Testis (tissue), 2 donors: ENCODE results near the gene NELL2.

Source experiments
- POLR2A ChIP-seq: fragments of 450-650 bp; IDR thresholded peaks from one replicate; pipeline ENCODE4 v1.6.1; 2017; ENCODE audit warnings: antibody characterized with exemption, mild to moderate bottlenecking, moderate library complexity
- TF ChIP-seq, protein P1 (sequence below), 3 experiments: fragments of 450-650 bp in 2 of 3; fragments of 200-600 bp in 1 of 3; sonication (generic) in 1 of 3; IDR thresholded peaks; one replicate each; pipeline ENCODE4 v1.5.1; 2016 to 2019; ENCODE audit warnings: antibody characterized with exemption in 3 of 3, mild to moderate bottlenecking in 2 of 3, moderate library complexity in 1 of 3

DNA sequence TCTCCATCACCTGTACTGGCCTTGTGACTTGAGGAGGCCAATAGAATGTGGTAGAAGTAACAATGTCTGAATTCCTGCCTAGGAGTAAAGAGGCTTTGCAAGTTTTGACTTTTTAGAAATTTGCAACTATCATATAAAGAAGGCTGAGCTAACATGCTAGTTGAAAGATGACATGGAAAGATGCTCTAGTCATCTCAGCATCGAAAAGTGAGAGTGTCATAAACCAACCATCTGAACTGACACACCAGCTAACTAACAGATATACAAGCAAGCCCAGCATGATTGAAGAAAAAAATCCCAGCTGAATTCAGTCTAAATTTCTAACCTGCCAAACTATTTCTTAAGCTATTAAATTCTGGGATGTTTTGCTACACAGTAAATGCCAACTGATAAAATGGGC lies 116.8 kb downstream of the NELL2 start:
- TF ChIP-seq, protein P1, sequence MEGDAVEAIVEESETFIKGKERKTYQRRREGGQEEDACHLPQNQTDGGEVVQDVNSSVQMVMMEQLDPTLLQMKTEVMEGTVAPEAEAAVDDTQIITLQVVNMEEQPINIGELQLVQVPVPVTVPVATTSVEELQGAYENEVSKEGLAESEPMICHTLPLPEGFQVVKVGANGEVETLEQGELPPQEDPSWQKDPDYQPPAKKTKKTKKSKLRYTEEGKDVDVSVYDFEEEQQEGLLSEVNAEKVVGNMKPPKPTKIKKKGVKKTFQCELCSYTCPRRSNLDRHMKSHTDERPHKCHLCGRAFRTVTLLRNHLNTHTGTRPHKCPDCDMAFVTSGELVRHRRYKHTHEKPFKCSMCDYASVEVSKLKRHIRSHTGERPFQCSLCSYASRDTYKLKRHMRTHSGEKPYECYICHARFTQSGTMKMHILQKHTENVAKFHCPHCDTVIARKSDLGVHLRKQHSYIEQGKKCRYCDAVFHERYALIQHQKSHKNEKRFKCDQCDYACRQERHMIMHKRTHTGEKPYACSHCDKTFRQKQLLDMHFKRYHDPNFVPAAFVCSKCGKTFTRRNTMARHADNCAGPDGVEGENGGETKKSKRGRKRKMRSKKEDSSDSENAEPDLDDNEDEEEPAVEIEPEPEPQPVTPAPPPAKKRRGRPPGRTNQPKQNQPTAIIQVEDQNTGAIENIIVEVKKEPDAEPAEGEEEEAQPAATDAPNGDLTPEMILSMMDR (IDR thresholded peaks at IDR 0.05): no peak
- no peak for TF ChIP-seq POLR2A
